Measurements from ENCODE around the gene CYREN.
A peak's percentile ranks its signal among the peaks of the same experiment; 100 is the strongest.
"Not testable (repeated sequence)": the region's sequence is repeated elsewhere in the genome, so short reads cannot be mapped to it uniquely, and the experiment has no call there.

CYREN gene

GRCh38 chr7:135158141-135158655, 12.3 kb downstream of the CYREN start:
- no peak for DNase-seq

GRCh38 chr7:135156290-135156689, 14.2 kb downstream of the CYREN start:
- no peak for DNase-seq

GRCh38 chr7:135154734-135155133, 15.8 kb downstream of the CYREN start:
- no peak for DNase-seq

- no peak for DNase-seq
These were observed 18.1 kb downstream of the CYREN start for GRCh38 chr7:135152442-135152841.

- no peak for DNase-seq
These were observed 19.0 kb downstream of the CYREN start for GRCh38 chr7:135151533-135151932.

GRCh38 chr7:135151132-135151531, 19.4 kb downstream of the CYREN start:
- DNase-seq: no peak

GRCh38 chr7:135150072-135150782, 20.3 kb downstream of the CYREN start:
- DNase-seq: no peak

GRCh38 chr7:135147899-135148721, 22.4 kb downstream of the CYREN start, which contains the start of gene TMEM140:
TSS of gene TMEM140 (plus strand) at chr7:135148072. CDS start at chr7:135164442, 16,370 bp downstream.
- no peak for DNase-seq

GRCh38 chr7:135147341-135147898, 23.1 kb downstream of the CYREN start:
- no peak for DNase-seq

- DNase-seq: no peak
These were observed 26.4 kb downstream of the CYREN start for GRCh38 chr7:135143885-135144668.

GRCh38 chr7:135129579-135129978, 40.9 kb downstream of the CYREN start:
- no peak for DNase-seq

GRCh38 chr7:135128931-135129330, 41.6 kb downstream of the CYREN start:
- no peak for DNase-seq

GRCh38 chr7:135124631-135125030, 45.9 kb downstream of the CYREN start:
- DNase-seq: not testable (repeated sequence)

GRCh38 chr7:135121868-135122267, 48.6 kb downstream of the CYREN start:
- no peak for DNase-seq

- peak; percentile 5 for DNase-seq
These were observed 53.4 kb downstream of the CYREN start for GRCh38 chr7:135117096-135117495.
